Calu3 (cell line): Measurements from ENCODE around the gene MAD1L1. TPM values are rescaled to one million over a fixed set of nuclear protein-coding genes. Genes with fewer than 3 reads are reported as not detected.
A peak's percentile ranks its signal among the peaks of the same experiment; 100 is the strongest.

Source experiments
- BruUV-seq: library from RNA; stranded (reverse); fragments of 400-500 nt; replicated peaks from 2 replicates; lab custom pipeline; 2021; lab: Mats Ljungman, UMichigan
- CTCF ChIA-PET: fragments of 300-600 bp; sonication (Branson Sonifier 250); formaldehyde crosslinking; loops from one replicate; lab custom pipeline; 2022; ENCODE audit warnings: antibody characterized with exemption; lab: Charles Lee
- DNase-seq: peaks from one replicate; pipeline ENCODE4 v3.0.0; 2022
- H3K27ac Mint-ChIP-seq: one replicate; pipeline ENCODE4 v1.8.0; 2022; ENCODE audit warnings: mixed read lengths; ENCODE audit not compliant: unreplicated experiment
- H3K27me3 Mint-ChIP-seq: one replicate; pipeline ENCODE4 v1.8.0; 2022; ENCODE audit warnings: mixed read lengths; ENCODE audit not compliant: unreplicated experiment
- H3K36me3 Mint-ChIP-seq: one replicate; pipeline ENCODE4 v1.8.0; 2022; ENCODE audit warnings: mild to moderate bottlenecking, moderate library complexity, mixed read lengths; ENCODE audit not compliant: insufficient read depth, unreplicated experiment
- H3K4me1 Mint-ChIP-seq: one replicate; pipeline ENCODE4 v1.8.0; 2022; ENCODE audit warnings: mild to moderate bottlenecking, low read depth, mixed read lengths; ENCODE audit not compliant: unreplicated experiment
- H3K4me3 Mint-ChIP-seq: one replicate; pipeline ENCODE4 v1.8.0; 2022; ENCODE audit warnings: mild to moderate bottlenecking, low read depth, moderate library complexity, mixed read lengths; ENCODE audit not compliant: unreplicated experiment
- H3K9me3 Mint-ChIP-seq: one replicate; pipeline ENCODE4 v1.8.0; 2022; ENCODE audit warnings: low read depth, mixed read lengths; ENCODE audit not compliant: unreplicated experiment
- intact Hi-C: fragments of 100-400 bp; cut with micrococcal nuclease; formaldehyde crosslinking; loops from one replicate; pipeline ENCODE4 v1.10.0; 2022; ENCODE audit not compliant: unreplicated experiment
- total RNA-seq: library from RNA; stranded (reverse); gene quantifications from 2 replicates; pipeline ENCODE4 v1.2.3, GENCODE V29; 2022
- TF ChIP-seq, protein P1 (sequence below): fragments of 200-600 bp; IDR thresholded peaks from one replicate; pipeline ENCODE4 v1.8.0; 2022; ENCODE audit warnings: antibody characterized with exemption; ENCODE audit not compliant: unreplicated experiment

Gene MAD1L1
- total RNA-seq, 1 experiment from 2014 or later = 86.0 TPM

DNA sequence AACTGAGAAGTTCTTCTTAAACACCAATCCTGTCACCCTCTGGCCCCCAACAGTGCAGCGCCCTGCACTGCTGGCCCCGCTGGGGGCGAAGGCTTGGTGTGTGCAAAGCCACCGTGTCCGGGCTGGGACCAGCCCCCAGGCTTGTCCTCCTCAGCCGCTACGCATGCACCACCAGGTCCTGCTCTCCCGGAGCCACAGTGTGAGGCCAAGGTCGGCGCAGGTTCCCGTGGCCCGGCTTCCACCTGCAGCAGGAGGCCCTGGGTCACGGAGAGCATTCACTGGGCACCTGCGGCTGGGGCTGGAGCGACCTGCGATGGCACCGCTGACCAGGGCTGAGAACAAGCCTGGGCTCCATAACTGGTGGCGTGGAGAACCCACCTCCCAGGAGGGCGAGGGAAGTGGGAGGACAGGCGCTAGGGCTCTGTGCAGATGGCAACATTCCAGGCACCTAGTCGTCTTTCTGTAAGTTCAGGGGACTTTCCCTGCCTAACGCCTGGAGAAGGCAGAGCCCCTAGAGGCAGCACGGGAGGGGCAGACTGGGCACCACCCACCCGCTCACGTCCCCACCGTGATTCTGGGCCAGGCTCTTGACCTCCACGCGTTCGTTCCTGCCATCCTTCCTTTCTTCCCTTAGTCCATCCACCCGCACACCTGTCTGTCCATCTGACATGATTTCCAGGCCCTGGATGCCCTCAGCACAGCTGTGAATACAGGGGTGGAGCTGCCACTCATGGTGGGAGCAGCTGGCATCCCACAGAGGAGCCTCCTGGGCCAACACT lies 291.1 kb downstream of the MAD1L1 start:
- H3K9me3 Mint-ChIP-seq = no peaks in the 10 kb centered on the region
- intact Hi-C loops = no loop called here
- no peak overlapping the region for H3K4me3 Mint-ChIP-seq
- TF ChIP-seq, protein P1, sequence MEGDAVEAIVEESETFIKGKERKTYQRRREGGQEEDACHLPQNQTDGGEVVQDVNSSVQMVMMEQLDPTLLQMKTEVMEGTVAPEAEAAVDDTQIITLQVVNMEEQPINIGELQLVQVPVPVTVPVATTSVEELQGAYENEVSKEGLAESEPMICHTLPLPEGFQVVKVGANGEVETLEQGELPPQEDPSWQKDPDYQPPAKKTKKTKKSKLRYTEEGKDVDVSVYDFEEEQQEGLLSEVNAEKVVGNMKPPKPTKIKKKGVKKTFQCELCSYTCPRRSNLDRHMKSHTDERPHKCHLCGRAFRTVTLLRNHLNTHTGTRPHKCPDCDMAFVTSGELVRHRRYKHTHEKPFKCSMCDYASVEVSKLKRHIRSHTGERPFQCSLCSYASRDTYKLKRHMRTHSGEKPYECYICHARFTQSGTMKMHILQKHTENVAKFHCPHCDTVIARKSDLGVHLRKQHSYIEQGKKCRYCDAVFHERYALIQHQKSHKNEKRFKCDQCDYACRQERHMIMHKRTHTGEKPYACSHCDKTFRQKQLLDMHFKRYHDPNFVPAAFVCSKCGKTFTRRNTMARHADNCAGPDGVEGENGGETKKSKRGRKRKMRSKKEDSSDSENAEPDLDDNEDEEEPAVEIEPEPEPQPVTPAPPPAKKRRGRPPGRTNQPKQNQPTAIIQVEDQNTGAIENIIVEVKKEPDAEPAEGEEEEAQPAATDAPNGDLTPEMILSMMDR = no peak
- no TSS peak for BruUV-seq
- no peaks in the 10 kb centered on the region for H3K27me3 Mint-ChIP-seq
- no peak for DNase-seq
- H3K36me3 Mint-ChIP-seq = no peaks in the 10 kb centered on the region
- H3K27ac Mint-ChIP-seq = no peak overlapping the region
- CTCF ChIA-PET = interaction anchor here (0.6 kb wide), 1 partner anchor 367 kb away, joined by 4 read pairs; no protein-coding TSS in a partner anchor
- H3K4me1 Mint-ChIP-seq = no peaks in the 10 kb centered on the region

DNA sequence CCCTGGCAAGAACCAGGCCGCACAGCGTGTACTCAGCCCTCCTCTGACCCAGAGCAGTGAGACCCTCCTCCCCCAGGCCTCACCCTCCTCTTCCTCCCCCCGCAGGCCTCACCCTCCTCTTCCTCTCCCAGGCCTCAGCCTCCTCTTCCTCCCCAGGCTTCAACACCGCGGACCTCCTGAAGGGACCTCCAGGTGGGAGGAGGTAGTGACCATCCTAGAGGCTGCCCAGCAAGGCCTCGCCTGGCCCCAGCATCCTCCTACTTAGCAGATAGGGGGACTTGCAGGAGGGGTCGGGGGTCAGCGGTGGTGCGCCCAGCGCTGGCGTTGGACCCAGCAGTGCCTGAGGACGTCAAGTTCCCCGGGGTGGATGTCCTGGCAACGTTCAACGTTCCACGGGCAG lies 291.9 kb downstream of the MAD1L1 start:
- TF ChIP-seq, protein P1 = no peak
- Mint-ChIP-seq H3K4me1 (no peaks in the 10 kb centered on the region), H3K27ac (no peak overlapping the region), H3K27me3 (no peaks in the 10 kb centered on the region), H3K9me3 (no peaks in the 10 kb centered on the region), H3K4me3 (no peak overlapping the region), H3K36me3 (no peaks in the 10 kb centered on the region)
- CTCF ChIA-PET = no interaction called here
- intact Hi-C loops = no loop called here
- no TSS peak for BruUV-seq
- DNase-seq = no peak

DNA sequence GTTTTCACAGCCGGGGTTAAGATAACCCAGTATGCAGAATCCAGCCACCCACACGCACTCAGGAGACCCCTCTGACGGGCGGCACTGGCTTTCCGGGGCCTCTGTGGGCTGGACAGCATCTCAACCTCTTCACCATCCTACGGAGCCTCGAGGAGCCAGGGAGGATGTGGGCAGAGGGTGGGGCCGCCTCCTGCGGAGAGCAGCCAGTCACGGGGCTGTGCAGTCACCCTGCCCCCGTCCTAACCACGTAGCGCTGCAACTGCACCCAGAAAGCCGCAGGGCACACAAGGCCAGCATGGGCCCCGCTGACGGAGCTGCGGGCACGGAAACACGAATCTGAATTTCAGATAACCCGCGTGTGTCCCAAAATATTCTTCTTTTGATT lies 292.4 kb downstream of the MAD1L1 start:
- H3K4me1 Mint-ChIP-seq = no peaks in the 10 kb centered on the region
- no peaks in the 10 kb centered on the region for H3K27me3 Mint-ChIP-seq
- no peaks in the 10 kb centered on the region for H3K36me3 Mint-ChIP-seq
- peak; percentile 51 for DNase-seq
- BruUV-seq = no TSS peak
- CTCF ChIA-PET = no interaction called here
- TF ChIP-seq, protein P1 = no peak
- intact Hi-C loops = no loop called here
- no peak overlapping the region for H3K27ac Mint-ChIP-seq
- H3K4me3 Mint-ChIP-seq = no peak overlapping the region
- H3K9me3 Mint-ChIP-seq = no peaks in the 10 kb centered on the region

DNA sequence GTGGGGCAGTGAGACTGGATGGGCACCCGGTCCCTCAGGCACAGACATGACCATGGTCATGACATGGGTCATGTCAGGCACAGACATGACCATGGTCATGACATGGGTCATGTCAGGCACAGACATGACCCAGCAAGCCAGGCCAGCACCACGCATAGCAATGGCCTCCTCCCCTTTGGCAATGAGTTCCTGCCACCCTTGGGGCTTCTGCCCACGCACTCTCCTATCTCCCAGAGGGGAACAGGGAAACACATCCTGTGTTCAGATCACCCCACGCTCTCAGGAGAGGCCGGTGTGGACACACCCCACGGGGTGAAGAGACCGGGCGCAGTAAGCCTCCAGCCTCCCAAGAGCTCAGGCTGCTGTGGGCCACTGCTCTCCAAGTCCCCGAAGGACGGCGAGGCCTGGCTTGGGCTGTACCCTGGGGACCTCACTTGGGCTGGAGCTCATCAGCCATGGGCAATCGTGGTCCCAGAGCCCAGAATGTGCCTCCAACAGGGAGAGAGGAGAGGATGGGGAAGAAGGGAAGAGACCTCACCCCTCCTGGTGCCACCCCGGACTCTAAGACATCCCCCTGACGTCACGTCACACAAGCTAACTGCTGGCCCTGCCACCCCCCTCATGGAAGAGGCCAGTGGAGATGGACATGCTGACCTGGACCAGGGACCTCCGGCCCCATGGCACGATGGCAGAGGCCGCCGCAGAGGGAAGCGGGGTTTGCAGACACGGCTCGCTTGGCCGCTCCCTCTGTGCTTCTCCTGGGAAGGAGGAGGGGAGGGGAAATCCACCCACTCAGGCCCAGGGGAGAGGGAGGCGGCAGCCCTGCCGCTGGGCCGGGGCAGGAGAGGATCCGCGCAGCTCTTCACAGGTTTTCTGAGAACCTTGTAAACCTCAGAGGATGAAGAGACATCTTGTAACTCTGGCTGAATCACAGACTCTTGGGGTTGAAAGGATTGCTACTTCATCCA lies 293.0 kb downstream of the MAD1L1 start:
- no peaks in the 10 kb centered on the region for H3K36me3 Mint-ChIP-seq
- H3K27ac Mint-ChIP-seq = no peak overlapping the region
- TF ChIP-seq, protein P1 = no peak
- no peak overlapping the region for H3K4me3 Mint-ChIP-seq
- no TSS peak for BruUV-seq
- no peaks in the 10 kb centered on the region for H3K27me3 Mint-ChIP-seq
- H3K9me3 Mint-ChIP-seq = no peaks in the 10 kb centered on the region
- H3K4me1 Mint-ChIP-seq = no peaks in the 10 kb centered on the region
- intact Hi-C loops = no loop called here
- no peak for DNase-seq
- CTCF ChIA-PET = interaction anchor here (0.5 kb wide), 1 partner anchor 563 kb away, joined by 4 read pairs; no protein-coding TSS in a partner anchor
